GM21528 (cell line): Measurements from ENCODE around the gene ME3.
"Not testable (repeated sequence)": the region's sequence is repeated elsewhere in the genome, so short reads cannot be mapped to it uniquely, and the experiment has no call there.

ENCODE experiments used
- ATAC-seq: cut with Tn5 transposase; IDR thresholded peaks from one replicate; pipeline ENCODE4 v1.9.1; 2021; ENCODE audit warnings: mild to moderate bottlenecking, moderate library complexity; ENCODE audit not compliant: unreplicated experiment, low FRiP score

The ME3 gene

GRCh38 chr11:86446924-86447285, 225.5 kb downstream of the ME3 start:
- no peak for ATAC-seq

GRCh38 chr11:86446163-86446923, 226.1 kb downstream of the ME3 start:
- no peak for ATAC-seq

GRCh38 chr11:86444981-86445380, 227.4 kb downstream of the ME3 start:
- ATAC-seq, result no peak

- ATAC-seq, result no peak
Observed at GRCh38 chr11:86443415-86443814, 229.0 kb downstream of the ME3 start.

GRCh38 chr11:86442827-86443226, 229.6 kb downstream of the ME3 start:
- no peak for ATAC-seq

- no peak for ATAC-seq
Observed at GRCh38 chr11:86442420-86442819, 230.0 kb downstream of the ME3 start.

GRCh38 chr11:86440843-86441242, 231.6 kb downstream of the ME3 start:
- ATAC-seq, result no peak

- no peak for ATAC-seq
Observed at GRCh38 chr11:86440305-86440716, 232.1 kb downstream of the ME3 start.

GRCh38 chr11:86438685-86439084, 233.7 kb downstream of the ME3 start:
- ATAC-seq, result no peak

GRCh38 chr11:86435711-86436110, 236.7 kb downstream of the ME3 start:
- ATAC-seq, result no peak

GRCh38 chr11:86433361-86434095, 238.9 kb downstream of the ME3 start:
- ATAC-seq, result not testable (repeated sequence)

GRCh38 chr11:86431258-86431657, 241.2 kb downstream of the ME3 start:
- ATAC-seq, result no peak

- no peak for ATAC-seq
Observed at GRCh38 chr11:86427441-86427840, 245.0 kb downstream of the ME3 start.

GRCh38 chr11:86423488-86423887, 248.9 kb downstream of the ME3 start:
- ATAC-seq, result not testable (repeated sequence)

- ATAC-seq, result no peak
Observed at GRCh38 chr11:86422371-86422770, 250.0 kb downstream of the ME3 start.

- no peak for ATAC-seq
Observed at GRCh38 chr11:86421946-86422345, 250.5 kb downstream of the ME3 start.

GRCh38 chr11:86418917-86419316, 253.5 kb downstream of the ME3 start:
- no peak for ATAC-seq

- no peak for ATAC-seq
Observed at GRCh38 chr11:86418513-86418912, 253.9 kb downstream of the ME3 start.

GRCh38 chr11:86418106-86418505, 254.3 kb downstream of the ME3 start:
- no peak for ATAC-seq

- not testable (repeated sequence) for ATAC-seq
Observed at GRCh38 chr11:86416951-86417350, 255.5 kb downstream of the ME3 start.

GRCh38 chr11:86416494-86416893, 255.9 kb downstream of the ME3 start:
- ATAC-seq, result no peak

GRCh38 chr11:86415026-86415425, 257.4 kb downstream of the ME3 start:
- ATAC-seq, result no peak
